ENCODE data around the gene UNK. TPM values are rescaled to one million over a fixed set of nuclear protein-coding genes. Genes with fewer than 3 reads are reported as not detected.
"Not testable (repeated sequence)": the region's sequence is repeated elsewhere in the genome, so short reads cannot be mapped to it uniquely, and the experiment has no call there.

UNK gene
- total and polyA plus RNA-seq, 7 donors = 12.7 to 29.6 (median 23.5) TPM

DNA sequence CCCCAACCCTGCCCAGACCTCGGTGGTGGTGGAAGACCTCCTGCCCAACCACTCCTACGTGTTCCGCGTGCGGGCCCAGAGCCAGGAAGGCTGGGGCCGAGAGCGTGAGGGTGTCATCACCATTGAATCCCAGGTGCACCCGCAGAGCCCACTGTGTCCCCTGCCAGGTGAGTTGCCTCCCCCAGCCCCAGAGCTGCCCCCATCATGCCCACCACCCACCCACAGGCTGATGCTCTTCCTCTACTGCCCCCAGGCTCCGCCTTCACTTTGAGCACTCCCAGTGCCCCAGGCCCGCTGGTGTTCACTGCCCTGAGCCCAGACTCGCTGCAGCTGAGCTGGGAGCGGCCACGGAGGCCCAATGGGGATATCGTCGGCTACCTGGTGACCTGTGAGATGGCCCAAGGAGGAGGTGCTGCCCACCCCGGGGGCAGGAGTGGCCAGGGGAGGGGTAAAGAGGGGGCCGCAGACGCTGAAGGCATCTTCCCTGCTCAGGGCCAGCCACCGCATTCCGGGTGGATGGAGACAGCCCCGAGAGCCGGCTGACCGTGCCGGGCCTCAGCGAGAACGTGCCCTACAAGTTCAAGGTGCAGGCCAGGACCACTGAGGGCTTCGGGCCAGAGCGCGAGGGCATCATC, 28.0 kb upstream of the UNK start:
- peak; percentile 69 for DNase-seq
- H3K27ac ChIP-seq = no peak overlapping the region
- TF ChIP-seq EP300 (IDR thresholded peaks at IDR 0.05) (no peak), POLR2AphosphoS5 (IDR thresholded peaks at IDR 0.05) (no peak), POLR2A (IDR thresholded peaks at IDR 0.05) (no peak)
- TF ChIP-seq, protein P1, sequence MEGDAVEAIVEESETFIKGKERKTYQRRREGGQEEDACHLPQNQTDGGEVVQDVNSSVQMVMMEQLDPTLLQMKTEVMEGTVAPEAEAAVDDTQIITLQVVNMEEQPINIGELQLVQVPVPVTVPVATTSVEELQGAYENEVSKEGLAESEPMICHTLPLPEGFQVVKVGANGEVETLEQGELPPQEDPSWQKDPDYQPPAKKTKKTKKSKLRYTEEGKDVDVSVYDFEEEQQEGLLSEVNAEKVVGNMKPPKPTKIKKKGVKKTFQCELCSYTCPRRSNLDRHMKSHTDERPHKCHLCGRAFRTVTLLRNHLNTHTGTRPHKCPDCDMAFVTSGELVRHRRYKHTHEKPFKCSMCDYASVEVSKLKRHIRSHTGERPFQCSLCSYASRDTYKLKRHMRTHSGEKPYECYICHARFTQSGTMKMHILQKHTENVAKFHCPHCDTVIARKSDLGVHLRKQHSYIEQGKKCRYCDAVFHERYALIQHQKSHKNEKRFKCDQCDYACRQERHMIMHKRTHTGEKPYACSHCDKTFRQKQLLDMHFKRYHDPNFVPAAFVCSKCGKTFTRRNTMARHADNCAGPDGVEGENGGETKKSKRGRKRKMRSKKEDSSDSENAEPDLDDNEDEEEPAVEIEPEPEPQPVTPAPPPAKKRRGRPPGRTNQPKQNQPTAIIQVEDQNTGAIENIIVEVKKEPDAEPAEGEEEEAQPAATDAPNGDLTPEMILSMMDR (IDR thresholded peaks at IDR 0.05) = no peak
- no peaks in the 10 kb centered on the region for H3K27me3 ChIP-seq
- WGBS, 2 donors = 87 to 91% methylated on average over 29 of the region's 29 CpGs
- H3K4me1 ChIP-seq = peaks cover 0 to 19% (median 15%) of the 10 kb centered on the region in 4 donors
- intact Hi-C loops (cut with DNase I) = no loop called here
- H3K4me3 ChIP-seq = no peak overlapping the region
- peaks cover 0 to 38% (median 6%) of the 10 kb centered on the region in 4 donors for H3K36me3 ChIP-seq
- no peaks in the 10 kb centered on the region for H3K9me3 ChIP-seq

- Histone ChIP-seq H3K27ac (no peak overlapping the region), H3K27me3 (no peaks in the 10 kb centered on the region), H3K4me1 (peaks cover 0 to 19% (median 15%) of the 10 kb centered on the region in 4 donors), H3K9me3 (no peaks in the 10 kb centered on the region), H3K36me3 (peaks cover 0 to 43% (median 6%) of the 10 kb centered on the region in 4 donors), H3K4me3 (no peak overlapping the region)
- intact Hi-C loops (cut with DNase I) = no loop called here
- TF ChIP-seq, protein P1 (IDR thresholded peaks at IDR 0.05) = no peak
- TF ChIP-seq POLR2A (IDR thresholded peaks at IDR 0.05) = no peak
- TF ChIP-seq POLR2AphosphoS5 (IDR thresholded peaks at IDR 0.05) = no peak
- no peak for TF ChIP-seq EP300 (IDR thresholded peaks at IDR 0.05)
- WGBS, 2 donors = 88 to 90% methylated on average over 21 of the region's 21 CpGs
- no peak for DNase-seq
Observed at GRCh38 chr17:75757086-75757681, 27.4 kb upstream of the UNK start.

- TF ChIP-seq, protein P1 (IDR thresholded peaks at IDR 0.05) = no peak
- TF ChIP-seq POLR2AphosphoS5 (IDR thresholded peaks at IDR 0.05) (no peak), POLR2A (IDR thresholded peaks at IDR 0.05) (no peak), EP300 (IDR thresholded peaks at IDR 0.05) (no peak)
- Histone ChIP-seq H3K27ac (no peak overlapping the region), H3K4me1 (peaks cover 0 to 17% (median 15%) of the 10 kb centered on the region in 4 donors), H3K9me3 (no peaks in the 10 kb centered on the region), H3K36me3 (peaks cover 0 to 54% (median 8%) of the 10 kb centered on the region in 4 donors), H3K4me3 (no peak overlapping the region), H3K27me3 (no peaks in the 10 kb centered on the region)
- intact Hi-C loops (cut with DNase I) = no loop called here
- DNase-seq = no peak
- WGBS, 2 donors = 89 to 94% methylated on average over 41 of the region's 41 CpGs
Observed at GRCh38 chr17:75758131-75758905, 26.3 kb upstream of the UNK start.

- H3K36me3 ChIP-seq = peaks cover 0 to 54% (median 8%) of the 10 kb centered on the region in 4 donors
- WGBS, 2 donors = 73 to 90% methylated on average over 3 of the region's 3 CpGs
- no peaks in the 10 kb centered on the region for H3K9me3 ChIP-seq
- TF ChIP-seq, protein P1 (IDR thresholded peaks at IDR 0.05) = no peak
- TF ChIP-seq POLR2A (IDR thresholded peaks at IDR 0.05) = no peak
- no peak for TF ChIP-seq EP300 (IDR thresholded peaks at IDR 0.05)
- TF ChIP-seq POLR2AphosphoS5 (IDR thresholded peaks at IDR 0.05) = no peak
- H3K4me1 ChIP-seq = peaks cover 0 to 18% (median 17%) of the 10 kb centered on the region in 4 donors
- H3K27me3 ChIP-seq = no peaks in the 10 kb centered on the region
- intact Hi-C loops (cut with DNase I) = no loop called here
- H3K27ac ChIP-seq = no peak overlapping the region
- DNase-seq = no peak
- no peak overlapping the region for H3K4me3 ChIP-seq
Observed at GRCh38 chr17:75759457-75759856, 25.1 kb upstream of the UNK start.

DNA sequence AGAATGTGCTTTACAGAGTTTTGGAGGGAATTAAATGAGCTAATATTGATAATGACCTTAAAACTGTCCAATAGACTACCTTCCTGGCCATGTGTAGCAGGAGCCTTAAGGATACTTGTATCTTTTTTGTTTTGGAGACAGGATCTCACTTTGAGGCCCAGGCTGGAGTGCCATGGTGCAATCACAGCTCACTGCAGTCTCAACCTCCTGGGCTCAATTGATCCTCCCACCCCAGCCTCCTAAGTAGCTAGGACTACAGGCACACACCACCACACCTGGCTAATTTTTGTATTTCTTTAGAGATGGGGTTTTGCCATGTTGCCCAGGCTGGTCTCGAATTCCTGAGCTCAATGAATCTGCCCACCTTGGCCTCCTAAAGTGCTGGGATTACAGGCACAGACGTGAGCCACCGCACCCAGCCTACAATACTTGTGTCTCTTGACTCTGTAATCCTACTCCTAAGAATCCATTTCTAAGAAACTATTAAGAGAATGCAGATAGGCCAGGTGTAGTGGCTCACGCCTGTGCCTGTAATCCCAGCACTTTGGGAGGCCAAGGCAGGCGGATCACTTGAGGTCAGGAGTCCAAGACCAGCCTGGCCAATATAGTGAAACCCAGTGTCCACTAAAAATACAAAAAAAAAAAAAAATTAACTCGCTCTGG, 24.5 kb upstream of the UNK start:
- 94 to 95% methylated on average over 6 of the region's 6 CpGs for WGBS, 2 donors
- DNase-seq, H3K4me3 ChIP-seq, H3K27me3 ChIP-seq, H3K9me3 ChIP-seq, H3K27ac ChIP-seq: not testable (repeated sequence)
- Histone ChIP-seq H3K36me3 (peaks cover 0 to 54% (median 8%) of the 10 kb centered on the region in 4 donors), H3K4me1 (peaks cover 0 to 21% (median 15%) of the 10 kb centered on the region in 4 donors)
- intact Hi-C loops (cut with DNase I) = loop anchor here (5.0 kb wide), 1 partner anchor 67 kb away; no protein-coding TSS in a partner anchor

Measured in sigmoid colon (tissue), 7 donors.